SIG-M5 treated with dmso at 0.1 percent for 504 hours (cell line): ENCODE results near the gene CHL1.

Experiments
- DNase-seq: peaks from one replicate; lab custom pipeline; 2025; ENCODE audit not compliant: unreplicated experiment; lab: John Stamatoyannopoulos, UW

CHL1 gene

DNA sequence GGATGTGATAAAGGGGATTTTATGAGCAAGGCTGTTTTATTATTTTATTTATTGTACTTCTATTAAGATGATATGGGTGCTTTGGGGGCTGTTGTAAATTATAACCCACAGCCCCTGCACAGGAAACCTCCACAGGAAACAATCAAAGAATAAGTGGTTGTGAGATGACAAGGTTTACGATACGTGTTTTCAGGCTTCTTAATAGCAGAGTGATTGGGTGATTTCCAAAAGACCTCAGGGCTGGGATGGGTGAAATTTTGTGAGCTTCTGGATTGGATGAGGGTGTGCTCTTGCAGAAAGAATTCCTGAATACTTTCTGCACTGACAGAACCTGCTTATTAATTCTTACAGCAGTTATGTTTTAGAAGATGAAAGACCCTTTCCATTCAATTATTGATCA, 21.4 kb downstream of the CHL1 start:
- no peak for DNase-seq

DNA sequence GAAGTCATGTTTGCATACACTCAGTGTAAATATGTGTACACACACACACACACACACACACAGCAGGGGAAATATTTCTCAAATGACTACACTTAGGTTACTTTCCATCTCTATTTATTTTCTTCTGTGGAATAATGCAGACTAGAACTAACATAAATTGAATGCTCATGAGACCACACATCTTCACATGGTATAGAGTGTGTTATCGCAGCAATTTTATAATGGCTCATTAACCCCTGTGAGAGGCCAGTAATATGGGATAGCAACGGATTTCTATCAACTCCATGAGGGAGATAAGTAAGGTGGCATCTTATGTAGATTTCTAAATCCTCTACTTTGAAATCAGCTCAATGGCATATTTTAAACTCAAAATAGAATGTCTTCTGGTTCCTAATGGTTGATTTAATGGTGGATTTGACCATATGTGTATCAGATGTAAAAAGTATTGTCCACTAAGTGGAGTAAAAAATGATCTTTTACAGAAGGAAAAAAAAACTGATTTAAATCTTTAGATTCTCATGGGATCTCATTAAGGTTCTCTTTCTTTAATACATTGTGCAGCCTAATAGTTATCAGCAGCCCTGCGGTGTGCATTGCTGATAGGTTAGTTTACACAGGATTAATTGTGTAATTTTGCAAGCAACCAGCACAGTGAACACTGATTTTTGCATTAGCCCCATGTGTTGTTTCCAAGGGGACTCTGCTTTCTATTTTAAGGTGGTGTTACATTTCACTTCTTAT, 32.0 kb downstream of the CHL1 start:
- DNase-seq, result no peak

- DNase-seq, result no peak
Observed at GRCh38 chr3:229183-229661, 32.7 kb downstream of the CHL1 start.

- no peak for DNase-seq
Observed at GRCh38 chr3:236881-237280, 40.3 kb downstream of the CHL1 start.

DNA sequence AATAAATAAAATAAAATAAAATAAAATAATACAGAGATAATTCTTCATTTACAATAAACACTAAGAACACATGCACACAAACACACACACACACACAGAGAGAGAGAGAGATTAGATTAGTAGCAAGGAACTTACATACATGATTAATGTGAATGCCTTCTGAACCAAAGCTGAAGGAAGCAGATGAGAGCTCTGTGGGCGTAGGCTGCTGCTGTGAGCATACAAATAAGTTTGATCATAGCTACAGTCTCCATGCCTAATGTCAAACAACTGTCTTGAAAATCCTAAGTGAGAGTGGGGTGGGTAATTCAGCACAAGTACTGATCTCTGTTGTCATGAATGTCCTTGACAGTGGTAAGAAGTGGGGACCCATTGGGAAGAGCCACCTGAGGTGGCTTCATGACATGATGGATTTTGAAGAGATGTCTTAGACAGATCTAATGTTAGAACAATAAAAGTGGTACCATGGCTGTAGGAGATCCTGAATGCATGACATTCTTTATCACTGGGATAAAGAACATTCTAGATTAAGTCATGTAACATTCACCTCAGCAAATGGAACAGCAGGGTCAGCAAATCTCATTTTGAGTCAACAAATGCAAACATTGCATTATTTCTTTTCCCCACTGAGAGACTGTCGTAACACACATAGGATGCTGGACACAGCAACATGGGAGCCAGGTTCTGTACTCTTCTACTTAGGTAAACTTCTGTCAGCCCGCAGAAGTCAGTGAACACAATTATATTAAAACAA, 46.2 kb downstream of the CHL1 start:
- no peak for DNase-seq

DNA sequence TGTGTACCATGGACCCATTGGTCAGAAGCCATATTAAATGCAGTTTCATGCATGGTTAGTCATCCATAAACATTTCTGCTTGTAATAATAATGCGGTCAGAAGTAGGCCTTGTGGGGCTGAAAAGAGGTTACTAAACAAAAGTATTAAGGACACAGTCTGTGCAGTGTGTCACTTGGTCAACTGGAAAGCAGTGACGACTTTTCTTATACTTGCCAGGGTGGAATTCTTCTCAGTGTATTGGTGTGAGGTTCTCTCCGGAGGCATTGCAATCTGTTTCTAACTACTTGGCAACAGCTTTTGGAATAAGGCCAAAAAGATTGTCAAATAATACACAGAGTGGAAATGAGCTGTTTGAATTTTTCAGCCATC, 46.8 kb downstream of the CHL1 start:
- no peak for DNase-seq

DNA sequence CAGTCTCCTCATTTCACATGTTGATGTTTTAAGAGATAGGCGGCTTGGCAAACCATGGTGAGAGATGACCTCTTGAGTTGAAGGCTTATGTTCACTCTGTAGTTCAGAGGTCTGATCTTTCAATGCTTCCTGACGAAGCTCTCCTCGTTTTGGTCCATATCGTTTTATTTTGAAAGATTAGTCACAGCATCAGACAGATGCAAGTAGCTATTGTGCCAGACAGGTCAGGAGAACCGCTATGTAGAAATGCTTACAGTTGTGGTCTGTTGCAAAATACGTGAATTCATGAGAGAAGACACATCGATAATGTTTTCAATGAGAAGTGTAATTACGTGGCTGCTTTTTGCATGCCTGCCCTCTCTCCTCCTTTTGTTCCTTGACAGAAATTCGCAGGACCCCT, 47.5 kb downstream of the CHL1 start:
- DNase-seq, result no peak

GRCh38 chr3:247916-248315, 51.4 kb downstream of the CHL1 start:
- DNase-seq, result no peak

DNA sequence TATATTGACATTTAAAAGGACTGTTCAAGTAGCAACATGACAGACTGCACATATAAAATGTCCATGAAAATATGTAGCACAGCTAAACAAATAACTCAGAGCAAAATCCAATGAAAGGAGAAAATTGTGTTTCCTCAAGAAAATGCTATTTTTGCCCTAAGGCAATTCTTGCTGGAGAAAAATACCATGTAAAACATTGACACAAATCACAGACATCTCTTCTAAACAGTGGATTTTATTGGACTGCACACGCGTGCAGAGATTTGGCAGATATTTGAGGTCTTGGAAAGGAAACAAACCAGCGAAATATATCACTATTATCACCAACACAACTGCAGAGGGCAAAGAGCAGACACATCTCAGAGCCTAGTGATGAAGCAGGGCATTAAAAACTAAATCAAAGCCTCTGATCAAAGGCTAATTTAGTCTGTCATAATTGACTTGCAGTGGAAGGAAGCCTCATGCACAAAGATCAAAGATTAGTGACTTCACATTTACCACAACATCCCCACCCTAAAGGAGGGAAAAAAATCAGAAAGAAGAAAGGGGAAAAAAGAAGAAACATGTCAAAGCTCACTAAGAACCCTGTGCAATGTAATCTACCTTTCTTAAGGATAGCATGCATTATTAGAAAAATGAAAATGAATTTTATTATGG, 52.4 kb downstream of the CHL1 start:
- DNase-seq, result no peak

GRCh38 chr3:249587-250262, 53.2 kb downstream of the CHL1 start:
- no peak for DNase-seq

DNA sequence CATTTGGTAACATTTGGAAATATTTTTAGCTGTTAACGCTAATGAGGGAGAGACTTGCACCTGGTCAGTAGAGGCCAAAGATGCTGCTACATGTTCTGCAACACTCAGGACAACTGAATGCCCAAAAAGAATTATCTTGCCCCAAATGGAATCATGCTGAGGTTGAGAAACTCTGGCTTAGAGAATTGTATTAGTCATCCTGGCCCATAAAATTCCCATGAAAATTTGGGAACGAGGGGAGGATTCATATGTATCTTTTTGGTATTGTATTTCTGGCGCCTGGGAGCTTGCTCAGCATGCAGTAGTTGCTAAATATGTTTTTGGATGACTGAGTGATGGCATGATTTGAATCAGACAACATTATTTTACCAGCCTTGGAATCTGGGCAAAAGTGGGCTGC, 59.9 kb downstream of the CHL1 start:
- no peak for DNase-seq

GRCh38 chr3:257826-258225, 61.3 kb downstream of the CHL1 start:
- no peak for DNase-seq

- no peak for DNase-seq
Observed at GRCh38 chr3:260898-261297, 64.3 kb downstream of the CHL1 start.

DNA sequence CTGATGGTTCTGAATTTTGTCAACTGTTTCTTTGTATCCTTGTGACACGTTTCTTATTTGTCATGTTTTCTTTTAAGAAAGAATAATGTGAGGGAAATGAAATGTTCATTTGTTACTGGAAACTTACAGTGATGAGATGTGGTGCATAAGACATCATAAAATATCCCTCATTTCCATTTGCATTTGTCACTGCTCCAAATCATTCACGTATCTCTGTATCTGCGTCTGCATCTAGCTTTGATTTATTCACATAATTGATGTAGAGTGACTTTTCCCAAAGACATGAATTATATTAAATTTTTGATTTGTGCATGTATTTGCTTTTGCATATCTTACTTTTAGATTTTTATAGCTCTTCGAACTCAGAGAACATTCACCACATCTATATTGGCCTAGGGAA, 66.8 kb downstream of the CHL1 start:
- no peak for DNase-seq

DNA sequence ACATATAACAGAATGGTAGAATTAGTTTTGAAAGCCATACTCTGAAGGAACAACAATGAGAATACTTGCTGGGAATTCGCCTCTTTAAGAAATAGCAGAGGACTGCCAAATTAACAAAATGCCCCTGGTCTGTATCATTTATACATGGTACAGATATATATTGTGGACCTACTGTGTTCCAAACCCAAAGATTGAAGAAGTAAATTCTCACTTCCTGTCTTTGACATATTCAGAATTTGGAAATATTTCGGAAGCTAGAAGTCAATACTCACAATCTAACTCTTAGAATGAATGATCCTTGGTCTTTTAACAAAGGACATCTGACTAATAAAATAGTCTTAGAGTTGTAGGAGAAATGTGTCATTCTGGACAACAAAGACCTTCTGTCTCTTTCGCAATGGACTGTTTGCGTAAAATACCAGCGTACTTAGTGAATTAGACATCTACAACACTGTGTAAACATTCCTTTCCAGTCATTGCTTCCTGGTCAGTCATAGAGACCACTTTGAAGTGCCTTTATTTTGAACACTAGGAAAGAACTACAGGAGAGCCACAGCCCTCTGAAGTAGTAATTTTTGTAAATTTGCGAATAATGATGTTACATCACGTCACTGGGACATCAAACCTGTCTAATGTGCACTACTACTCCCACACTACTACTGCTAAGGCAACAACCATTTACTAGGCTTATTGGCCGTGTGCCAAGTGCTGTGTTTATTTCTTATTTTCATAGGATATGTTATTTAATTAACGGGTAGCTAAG, 68.0 kb downstream of the CHL1 start:
- no peak for DNase-seq

- DNase-seq, result no peak
Observed at GRCh38 chr3:267101-267500, 70.5 kb downstream of the CHL1 start.

- no peak for DNase-seq
Observed at GRCh38 chr3:270688-271087, 74.1 kb downstream of the CHL1 start.

DNA sequence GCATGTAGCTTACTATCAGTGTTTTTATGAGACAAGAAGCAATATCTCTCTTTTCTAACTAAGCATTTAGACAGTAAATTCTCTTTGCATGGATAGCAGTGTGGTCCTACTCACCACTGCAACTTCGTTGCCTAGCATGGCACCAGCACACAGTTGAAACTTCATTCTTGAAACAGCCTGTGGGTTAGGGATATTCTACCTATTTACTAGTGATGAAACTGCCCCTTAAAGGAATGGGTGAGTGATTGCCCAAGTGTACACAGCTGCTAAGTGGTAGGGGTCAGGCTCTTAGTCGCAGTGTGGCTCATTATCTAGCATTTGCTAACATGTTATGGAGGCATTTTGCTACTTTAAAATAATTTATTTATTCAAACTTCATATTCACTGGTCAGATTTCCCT, 78.4 kb downstream of the CHL1 start:
- DNase-seq, result no peak

DNA sequence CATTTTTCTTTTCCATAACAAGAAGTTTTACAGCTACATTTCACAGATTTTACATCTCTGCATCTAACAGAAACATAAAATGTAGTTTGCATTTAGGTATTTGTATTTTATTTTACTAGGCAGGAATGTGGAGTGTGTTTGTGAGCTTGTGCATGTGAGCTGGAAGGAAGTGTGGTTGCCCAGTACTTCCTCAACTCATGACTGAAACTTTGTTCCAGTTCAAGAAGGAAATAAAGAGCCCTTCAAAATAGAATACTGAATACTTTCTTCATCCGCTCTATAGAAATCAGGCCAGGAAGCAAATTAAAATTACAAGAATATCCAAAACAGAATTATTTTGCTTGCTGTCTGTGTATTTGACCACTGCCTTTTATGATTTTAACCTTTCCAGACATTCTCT, 81.3 kb downstream of the CHL1 start:
- DNase-seq, result no peak

DNA sequence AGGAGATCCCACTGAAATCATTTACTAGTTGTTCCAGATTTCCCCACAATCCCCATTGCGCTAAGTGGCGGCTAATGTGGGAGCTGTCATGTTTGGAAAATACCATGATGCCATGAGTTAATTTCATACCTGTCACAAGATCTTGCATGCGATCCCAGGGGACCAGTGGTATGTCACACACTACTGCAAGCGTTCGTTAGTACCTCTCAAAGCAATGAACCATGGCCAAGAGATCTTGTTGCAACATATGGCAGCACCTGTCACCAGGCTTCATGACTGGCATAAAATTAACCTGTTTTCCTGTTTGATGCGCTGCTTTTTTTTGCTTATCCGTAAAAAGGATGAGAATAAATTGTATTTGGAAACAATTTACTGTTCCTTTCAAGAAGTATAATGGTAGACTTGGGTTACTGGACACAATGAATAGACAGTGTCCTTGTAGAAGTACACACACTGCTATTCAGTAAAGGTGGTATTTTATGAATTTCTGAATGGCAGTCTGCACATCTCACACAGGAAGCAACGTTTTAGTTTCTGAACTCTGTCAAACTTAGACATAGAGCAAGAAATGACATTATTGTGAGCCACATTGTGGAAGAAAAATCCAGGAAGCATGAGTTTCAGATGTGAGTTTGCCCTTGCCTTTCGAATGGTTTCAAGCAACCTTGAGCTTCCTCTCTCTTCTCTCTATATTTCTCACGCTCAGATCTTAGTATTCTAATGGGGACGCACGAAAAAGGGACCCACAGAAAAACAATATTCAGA, 81.9 kb downstream of the CHL1 start:
- no peak for DNase-seq
